ENCODE results near the gene OTOG. TPM values are rescaled to one million over a fixed set of nuclear protein-coding genes. Genes with fewer than 3 reads are reported as not detected.

OTOG gene
- polyA plus RNA-seq, 1 experiment = not detected

DNA sequence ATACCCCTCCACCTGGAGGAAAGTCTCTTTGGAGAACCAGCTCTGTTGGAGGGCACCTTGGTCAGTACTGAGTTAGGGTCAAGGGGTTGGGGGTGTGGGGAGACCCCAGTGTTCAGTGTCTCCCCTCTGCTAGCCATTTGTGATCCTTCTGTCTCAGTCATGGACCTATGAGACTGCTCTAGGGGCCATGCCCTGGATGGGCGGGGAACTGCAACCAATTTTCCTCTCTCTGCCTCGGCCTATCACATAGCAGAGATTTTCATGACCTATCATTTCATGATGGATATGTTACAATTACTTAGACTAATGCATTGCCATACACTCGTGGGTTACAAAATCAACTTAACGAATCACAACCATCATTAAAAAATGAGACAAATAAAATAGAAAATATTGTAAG is 7.4 kb downstream of the OTOG start:
- no peaks in the 10 kb centered on the region for H3K36me3 ChIP-seq (ENCODE audit: control insufficient read depth, insufficient read depth, low read length)
- POLR2A ChIA-PET = no interaction called here
- no peak for DNase-seq (ENCODE audit: low read depth)
- TF ChIP-seq, protein P1, sequence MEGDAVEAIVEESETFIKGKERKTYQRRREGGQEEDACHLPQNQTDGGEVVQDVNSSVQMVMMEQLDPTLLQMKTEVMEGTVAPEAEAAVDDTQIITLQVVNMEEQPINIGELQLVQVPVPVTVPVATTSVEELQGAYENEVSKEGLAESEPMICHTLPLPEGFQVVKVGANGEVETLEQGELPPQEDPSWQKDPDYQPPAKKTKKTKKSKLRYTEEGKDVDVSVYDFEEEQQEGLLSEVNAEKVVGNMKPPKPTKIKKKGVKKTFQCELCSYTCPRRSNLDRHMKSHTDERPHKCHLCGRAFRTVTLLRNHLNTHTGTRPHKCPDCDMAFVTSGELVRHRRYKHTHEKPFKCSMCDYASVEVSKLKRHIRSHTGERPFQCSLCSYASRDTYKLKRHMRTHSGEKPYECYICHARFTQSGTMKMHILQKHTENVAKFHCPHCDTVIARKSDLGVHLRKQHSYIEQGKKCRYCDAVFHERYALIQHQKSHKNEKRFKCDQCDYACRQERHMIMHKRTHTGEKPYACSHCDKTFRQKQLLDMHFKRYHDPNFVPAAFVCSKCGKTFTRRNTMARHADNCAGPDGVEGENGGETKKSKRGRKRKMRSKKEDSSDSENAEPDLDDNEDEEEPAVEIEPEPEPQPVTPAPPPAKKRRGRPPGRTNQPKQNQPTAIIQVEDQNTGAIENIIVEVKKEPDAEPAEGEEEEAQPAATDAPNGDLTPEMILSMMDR (IDR thresholded peaks at IDR 0.05; ENCODE audit: insufficient read depth, low read depth, low read length) = no peak
- H3K27me3 ChIP-seq (ENCODE audit: control insufficient read depth, insufficient read depth, low read length) = no peaks in the 10 kb centered on the region; the same call in 1 of the 2 replicates
- no peak overlapping the region for H3K4me3 ChIP-seq (ENCODE audit: low read depth, low read length)
- CTCF ChIA-PET = no interaction called here

DNA sequence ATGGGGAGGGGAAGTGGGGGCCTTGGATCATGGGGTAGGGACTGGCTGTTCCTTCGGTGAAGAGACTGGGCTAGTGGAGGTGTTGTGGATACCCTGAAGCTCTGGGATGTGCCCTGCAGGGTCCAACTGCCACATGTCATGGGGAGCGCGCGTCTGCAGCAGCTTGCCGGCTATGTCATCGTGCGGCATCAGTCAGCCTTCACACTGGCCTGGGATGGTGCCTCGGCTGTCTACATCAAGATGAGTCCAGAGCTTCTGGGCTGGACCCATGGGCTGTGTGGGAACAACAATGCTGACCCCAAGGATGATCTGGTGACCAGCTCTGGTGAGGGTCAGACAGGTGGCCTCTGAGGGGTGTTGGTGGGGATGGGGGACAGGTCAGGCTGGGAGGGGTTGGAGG is 9.9 kb downstream of the OTOG start:
- no peak for DNase-seq (ENCODE audit: low read depth)
- TF ChIP-seq, protein P1 (IDR thresholded peaks at IDR 0.05; ENCODE audit: insufficient read depth, low read depth, low read length) = no peak
- Histone ChIP-seq H3K27me3 (ENCODE audit: control insufficient read depth, insufficient read depth, low read length) (peaks cover 2% of the 10 kb centered on the region; the same call in 1 of the 2 replicates), H3K4me3 (ENCODE audit: low read depth, low read length) (no peak overlapping the region), H3K36me3 (ENCODE audit: control insufficient read depth, insufficient read depth, low read length) (no peaks in the 10 kb centered on the region)
- POLR2A ChIA-PET = no interaction called here
- CTCF ChIA-PET = no interaction called here

DNA sequence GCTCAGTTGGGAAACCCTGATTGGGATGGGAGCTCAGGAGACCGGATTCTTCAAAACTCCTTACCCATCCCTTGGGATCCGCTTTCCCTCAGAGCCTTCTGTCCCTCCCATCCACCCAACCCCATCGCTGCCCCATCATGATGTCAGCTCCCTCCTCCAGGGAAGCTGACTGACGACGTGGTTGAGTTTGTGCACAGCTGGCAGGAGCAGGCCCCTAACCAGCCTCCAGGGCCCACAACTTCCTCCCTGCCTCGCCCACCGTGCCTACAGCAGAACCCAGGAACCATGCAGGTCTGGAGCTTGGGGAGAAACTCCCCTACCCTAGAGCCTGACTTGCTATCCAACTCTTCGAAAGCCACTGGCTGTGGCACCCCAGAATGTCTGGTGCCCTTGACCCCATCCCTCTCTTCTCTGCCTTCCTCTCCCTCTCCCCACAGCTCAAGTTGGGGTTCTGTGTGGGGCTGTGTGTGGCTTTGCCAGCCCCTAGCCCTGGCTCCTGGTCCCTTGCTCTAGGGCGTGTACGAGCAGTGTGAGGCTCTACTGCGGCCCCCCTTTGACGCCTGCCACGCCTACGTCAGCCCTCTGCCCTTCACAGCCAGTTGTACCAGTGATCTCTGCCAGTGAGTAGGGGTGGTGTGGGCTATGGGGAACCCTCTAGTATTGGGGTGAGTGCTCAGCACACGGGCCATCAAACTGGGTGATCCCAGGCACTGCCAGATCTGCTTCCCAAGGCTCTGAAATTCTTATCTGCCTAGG is 11.1 kb downstream of the OTOG start:
- TF ChIP-seq, protein P1 (IDR thresholded peaks at IDR 0.05; ENCODE audit: insufficient read depth, low read depth, low read length) = no peak
- H3K27me3 ChIP-seq (ENCODE audit: control insufficient read depth, insufficient read depth, low read length) = peaks cover 2% of the 10 kb centered on the region; the same call in 1 of the 2 replicates
- POLR2A ChIA-PET = no interaction called here
- no peak overlapping the region for H3K4me3 ChIP-seq (ENCODE audit: low read depth, low read length)
- CTCF ChIA-PET = interaction anchor here (0.9 kb wide), 1 partner anchor 54 kb away, joined by 3 read pairs; no protein-coding TSS in a partner anchor
- no peak for DNase-seq (ENCODE audit: low read depth)
- no peaks in the 10 kb centered on the region for H3K36me3 ChIP-seq (ENCODE audit: control insufficient read depth, insufficient read depth, low read length)

DNA sequence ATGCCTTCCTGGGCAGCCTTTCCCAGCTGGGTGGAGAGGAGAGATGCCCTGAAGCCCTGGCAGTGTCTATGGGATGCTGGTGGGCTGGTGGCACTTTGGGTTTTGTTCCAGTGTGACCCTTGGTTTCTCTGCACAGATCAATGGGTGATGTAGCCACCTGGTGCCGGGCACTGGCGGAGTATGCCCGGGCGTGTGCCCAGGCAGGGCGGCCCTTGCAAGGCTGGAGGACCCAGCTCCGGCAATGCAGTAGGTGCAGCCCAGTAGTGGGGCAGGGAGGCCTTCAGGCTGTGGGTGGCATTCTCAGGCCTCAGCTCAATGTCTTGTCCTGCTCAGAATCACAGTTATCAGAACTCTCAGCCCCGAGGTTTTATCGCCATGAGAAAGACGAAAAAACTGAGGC is 11.9 kb downstream of the OTOG start:
- Histone ChIP-seq H3K36me3 (ENCODE audit: control insufficient read depth, insufficient read depth, low read length) (no peaks in the 10 kb centered on the region), H3K27me3 (ENCODE audit: control insufficient read depth, insufficient read depth, low read length) (peaks cover 2% of the 10 kb centered on the region; the same call in 1 of the 2 replicates), H3K4me3 (ENCODE audit: low read depth, low read length) (no peak overlapping the region)
- TF ChIP-seq, protein P1 (IDR thresholded peaks at IDR 0.05; ENCODE audit: insufficient read depth, low read depth, low read length) = no peak
- DNase-seq (ENCODE audit: low read depth) = no peak
- CTCF ChIA-PET = no interaction called here
- POLR2A ChIA-PET = no interaction called here

DNA sequence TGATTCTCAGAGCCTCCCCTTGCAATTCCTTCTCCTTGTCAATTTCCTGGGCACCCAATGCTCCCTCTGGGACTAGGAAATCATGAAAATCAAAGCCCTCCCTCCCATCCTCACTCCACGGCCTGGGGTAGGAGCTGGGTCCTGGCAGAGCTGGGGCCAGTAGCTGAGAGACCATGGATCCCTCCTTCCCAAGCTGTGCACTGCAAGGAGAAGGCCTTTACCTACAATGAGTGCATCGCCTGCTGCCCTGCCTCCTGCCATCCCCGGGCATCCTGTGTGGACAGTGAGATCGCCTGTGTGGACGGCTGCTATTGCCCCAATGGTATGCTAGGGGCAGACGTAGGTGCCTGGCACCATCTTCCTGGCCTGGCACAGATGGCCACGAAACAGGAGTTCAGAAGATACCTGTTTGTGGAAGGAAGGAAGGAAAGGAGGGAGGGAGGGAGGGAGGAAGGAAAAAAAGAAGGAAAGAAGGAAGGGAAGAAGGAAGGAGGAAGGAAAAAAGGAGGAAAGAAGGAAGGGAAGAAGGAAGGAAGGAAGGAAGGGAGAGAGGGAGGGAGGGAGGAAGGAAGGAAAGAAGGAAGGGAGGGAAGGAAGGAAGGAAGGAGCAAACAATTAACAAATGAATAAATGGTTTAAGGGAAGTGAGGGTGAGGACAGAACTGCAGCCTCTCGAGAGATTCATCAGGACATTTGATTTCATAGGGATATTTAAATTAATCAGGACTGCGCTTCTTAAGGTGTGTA is 12.5 kb downstream of the OTOG start:
- ChIA-PET CTCF (no interaction called here), POLR2A (no interaction called here)
- Histone ChIP-seq H3K36me3 (ENCODE audit: control insufficient read depth, insufficient read depth, low read length) (no peaks in the 10 kb centered on the region), H3K27me3 (ENCODE audit: control insufficient read depth, insufficient read depth, low read length) (peaks cover 2% of the 10 kb centered on the region; the same call in 1 of the 2 replicates), H3K4me3 (ENCODE audit: low read depth, low read length) (no peak overlapping the region)
- DNase-seq (ENCODE audit: low read depth) = no peak
- TF ChIP-seq, protein P1 (IDR thresholded peaks at IDR 0.05; ENCODE audit: insufficient read depth, low read depth, low read length) = no peak
